Raji (cell line): ENCODE data around the gene ACTL10.

ENCODE experiments used
- POLR2A ChIP-seq: IDR thresholded peaks from 2 replicates; pipeline ENCODE4 v1.6.1; 2011; ENCODE audit warnings: low read depth, low read length, control low read depth; ENCODE audit not compliant: insufficient read depth

Gene ACTL10

DNA sequence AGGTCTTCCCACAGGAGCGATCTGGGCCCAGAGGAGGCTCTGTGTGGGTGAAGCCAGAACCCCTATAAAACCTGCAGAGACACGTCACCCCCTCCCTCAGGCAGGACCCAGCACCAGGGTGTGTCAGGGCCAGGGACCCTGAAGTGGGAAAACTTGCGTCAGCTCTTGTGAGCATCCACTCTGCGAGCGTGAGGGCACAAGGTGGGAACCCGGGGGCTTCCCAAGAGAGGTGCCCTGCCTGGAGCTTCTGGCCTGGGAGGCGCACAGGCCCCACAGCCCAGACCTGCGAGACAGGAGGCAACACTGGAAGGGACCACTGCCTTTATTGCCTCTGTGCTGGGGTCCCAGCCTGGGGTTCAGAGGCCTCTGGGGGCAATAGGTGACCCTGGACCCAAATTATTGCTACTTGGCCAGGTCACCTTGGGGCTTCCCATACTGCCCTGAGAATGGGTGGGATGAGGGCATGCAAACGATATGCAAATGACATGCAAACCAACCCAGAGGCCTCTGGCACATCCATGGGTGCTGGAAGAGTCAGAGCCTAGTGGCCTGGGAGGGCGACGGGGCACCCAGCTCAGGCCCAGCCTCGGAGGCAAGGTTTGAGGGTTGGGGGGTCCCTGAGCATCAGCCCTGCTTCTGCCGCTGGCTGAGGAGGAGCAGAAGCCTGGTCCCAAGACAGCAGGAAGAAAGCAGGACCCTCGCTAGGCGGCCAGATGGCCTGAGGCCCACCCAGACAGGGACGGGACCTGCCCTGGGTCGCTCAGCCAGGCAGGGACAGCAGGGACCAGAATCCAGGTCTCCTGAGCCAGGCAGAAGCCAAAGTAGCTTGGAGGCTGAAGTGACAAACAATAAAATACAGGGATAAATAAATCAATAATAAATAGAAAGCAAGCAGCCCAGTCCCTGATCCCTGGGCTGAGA is 9.7 kb upstream of the ACTL10 start:
- no peak for TF ChIP-seq POLR2A

DNA sequence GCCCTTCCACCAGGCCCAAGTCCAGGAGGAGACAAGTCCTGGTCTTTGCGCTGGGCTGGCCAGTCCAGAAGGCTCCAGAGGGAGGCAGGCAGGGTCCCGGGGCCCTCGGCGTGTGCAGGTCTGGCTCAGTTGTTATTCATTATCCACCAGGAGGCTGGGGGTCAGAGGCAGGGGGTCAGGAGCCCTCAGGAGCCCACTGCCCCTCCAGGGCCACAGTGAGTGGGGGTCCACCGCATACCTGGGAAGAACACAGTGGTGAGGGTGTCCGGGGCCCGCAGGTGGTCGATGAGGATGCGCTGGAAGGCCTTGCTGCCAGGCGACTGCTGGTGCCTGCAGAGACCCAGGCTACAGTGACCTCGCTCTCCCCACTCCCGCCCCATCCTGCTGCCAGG is 9.0 kb upstream of the ACTL10 start:
- no peak for TF ChIP-seq POLR2A

DNA sequence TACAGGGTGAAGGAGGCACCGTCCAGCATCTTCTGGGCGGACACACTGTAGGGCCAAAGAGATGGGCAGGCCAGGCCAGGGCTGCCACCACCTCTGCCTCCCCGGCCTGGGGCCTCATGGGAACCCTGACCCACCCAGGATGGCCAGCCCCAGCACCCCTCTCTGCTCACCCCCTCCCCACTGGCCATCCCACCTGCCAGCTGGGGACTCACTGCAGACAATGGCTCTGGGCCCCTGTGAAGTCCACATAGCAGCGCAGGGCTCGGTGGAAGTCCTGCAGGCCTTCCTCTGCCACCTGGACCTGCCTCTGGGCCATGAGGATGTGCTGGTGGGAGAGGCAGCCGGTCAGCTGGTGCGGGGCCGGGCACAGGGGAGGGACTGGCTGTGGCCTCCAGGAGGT is 8.2 kb upstream of the ACTL10 start:
- no peak for TF ChIP-seq POLR2A

DNA sequence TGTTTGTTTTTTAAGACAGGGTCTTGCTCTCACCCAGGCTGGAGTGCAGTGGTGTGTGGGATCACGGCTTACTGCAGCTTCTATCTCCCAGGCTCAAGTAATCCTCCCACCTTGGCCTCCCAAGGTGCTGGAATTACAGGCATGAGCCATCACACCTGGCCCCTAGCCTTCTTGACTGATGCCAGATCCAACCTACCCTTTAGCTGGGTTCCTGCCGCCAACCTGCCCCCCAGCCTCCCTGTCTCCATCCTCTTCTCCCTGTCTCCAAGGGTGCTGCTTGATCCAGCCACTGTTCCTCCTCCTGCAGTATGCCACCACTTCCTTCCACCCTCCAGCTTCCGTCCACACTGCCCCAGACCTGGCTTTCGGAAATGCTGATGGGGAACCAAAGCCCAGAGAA is 7.8 kb upstream of the ACTL10 start:
- TF ChIP-seq POLR2A, result no peak

DNA sequence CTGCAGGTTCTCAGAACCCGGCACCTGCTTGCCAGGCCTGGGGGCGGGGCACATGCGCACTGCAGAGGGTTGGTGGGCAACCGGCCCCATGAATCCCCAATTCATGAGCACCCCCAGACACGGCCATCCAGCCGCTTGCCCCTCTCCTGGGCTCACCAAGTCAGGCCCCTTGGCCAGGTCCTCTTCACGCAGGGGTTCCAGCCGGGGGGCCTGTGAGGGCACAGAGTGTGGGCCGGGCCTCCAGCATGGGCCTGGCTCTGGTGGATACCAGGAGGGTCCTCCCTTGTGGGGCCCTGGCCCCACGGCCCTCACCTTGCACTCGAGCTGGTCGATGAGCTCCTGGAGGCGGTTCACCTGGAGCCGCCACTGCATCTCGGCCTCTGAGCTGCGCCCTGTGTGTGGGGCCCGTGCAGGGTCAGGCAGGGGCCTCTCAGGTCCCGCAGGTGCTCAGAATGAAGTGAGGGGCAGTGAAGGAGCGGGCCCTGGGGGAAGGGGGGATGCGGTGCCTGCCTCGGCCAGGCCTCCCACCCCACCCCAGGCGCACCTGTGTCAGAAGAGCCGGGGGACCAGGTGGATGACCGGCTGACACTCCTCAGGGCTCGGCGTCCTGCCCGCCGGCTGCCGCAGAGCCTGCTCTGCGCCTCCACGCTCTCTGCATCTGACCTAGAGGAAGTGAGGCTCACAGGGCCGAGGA is 7.3 kb upstream of the ACTL10 start:
- no peak for TF ChIP-seq POLR2A

DNA sequence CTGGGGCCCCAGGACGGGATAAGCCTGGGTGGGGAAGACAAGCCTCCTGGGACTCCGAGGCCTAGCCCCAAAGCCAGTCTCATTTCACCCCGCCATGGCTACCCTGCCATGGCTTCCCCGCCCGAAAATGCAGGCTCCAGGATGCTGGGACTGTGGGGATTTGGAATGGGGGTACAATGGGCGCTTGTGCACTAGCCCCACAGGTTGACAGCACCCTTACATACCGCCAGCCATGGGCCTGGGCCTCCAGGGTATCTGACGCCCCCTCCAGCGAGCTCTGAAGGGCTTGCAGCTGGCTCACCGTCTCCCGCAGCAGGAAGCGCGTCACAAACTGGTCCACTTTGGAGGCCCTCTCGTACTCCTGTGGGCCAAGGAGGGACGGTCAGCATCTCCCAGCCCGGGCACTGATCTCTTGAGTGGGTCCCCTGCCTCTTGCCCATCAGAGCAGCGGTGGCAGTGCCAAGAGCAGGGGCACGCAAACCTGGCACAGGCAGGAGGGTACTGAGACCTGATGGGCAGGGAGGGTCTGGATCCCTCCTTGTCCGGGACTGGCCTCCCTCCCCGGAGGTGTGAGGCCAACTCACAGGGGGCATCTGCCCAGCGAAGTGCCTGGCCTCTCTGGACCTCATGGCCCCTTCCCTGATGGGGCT is 6.6 kb upstream of the ACTL10 start:
- no peak for TF ChIP-seq POLR2A

DNA sequence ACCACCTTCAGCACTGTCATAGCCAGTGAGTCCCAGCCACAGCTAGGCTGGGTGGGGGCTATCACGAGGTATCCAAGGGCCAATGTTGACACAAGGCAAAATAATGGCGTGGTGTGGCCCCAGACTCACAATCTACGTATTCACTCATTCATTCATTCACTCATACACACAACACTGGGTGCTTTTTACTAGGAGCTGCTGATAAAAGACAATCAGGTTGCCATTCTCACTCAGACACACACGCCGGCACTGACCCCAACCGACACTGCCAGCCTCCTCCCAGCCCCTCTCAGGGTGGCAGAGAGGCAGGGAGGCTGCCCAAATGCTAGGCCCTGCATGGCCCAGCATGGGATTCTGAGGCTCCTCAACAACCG is 6.1 kb upstream of the ACTL10 start:
- no peak for TF ChIP-seq POLR2A

DNA sequence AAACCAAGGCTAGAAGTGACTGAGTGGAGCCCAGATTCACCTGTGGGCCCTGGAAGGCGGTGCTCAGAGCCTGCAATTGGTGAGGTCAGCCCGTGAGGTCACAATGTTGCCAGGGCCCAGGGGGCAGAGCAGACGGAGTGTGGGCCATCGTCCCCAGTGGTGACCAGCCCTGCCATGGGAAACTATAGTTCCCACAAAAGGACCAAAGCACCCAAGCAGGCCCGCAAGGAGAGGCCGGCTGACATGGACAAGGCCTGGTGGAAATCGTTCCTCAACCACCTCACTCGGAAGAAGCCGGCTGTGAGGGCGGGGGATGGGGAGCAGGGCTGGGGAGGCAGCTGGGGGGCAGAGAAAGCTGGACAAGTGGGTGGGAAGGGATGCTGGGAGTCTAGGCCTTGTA is 4.6 kb upstream of the ACTL10 start, which contains the start of gene C20orf144:
Gene C20orf144, plus strand, starts transcription at position 156 of the 400 bp plus-strand sequence. Its CDS starts 19 bp downstream, at position 175.
- no peak for TF ChIP-seq POLR2A

DNA sequence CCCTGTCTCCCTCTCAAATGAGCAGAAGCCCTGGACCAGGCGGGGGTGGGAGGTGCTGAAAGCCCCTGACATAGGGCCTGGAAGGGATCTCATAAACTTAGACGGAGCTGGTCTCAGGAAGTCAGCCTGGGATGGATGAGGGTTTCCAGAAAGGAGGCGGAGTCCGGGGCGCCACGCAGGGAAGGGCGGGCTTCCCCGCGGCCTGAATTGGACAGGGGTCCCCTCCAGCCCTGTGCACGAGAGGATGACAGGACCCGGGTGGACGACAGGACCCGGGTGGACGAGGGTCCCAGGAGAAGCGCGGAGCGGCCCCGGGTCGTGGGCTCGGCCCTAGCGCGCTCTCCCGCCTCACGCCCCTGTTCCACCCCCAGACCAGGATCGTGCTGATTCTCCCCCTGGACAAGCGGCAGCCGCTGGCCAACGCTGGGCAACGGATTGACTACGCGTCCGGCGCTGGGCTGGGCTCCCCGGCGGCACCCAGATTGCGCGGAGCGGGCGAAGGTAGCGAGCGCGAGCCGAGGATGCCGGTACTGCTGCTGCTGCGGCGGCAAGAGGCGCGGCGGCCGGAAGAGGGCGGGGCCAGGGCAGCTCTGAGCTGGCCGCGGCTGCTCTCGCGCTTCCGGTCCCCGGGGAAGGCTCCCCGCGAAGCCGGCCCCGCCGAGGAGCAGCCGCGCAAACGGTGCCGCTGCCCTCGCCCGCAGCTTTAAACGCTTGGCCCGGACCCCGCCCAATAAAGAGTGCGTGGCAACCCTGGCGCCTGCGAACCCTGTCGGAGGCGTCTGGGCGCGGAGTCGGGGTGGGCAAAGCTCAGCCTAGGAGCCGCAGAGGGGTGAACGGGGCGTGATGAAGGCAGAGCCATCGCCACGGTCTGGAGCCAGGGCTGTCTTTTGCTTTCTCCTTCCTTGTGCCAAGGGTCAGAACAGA is 3.3 kb upstream of the ACTL10 start:
- TF ChIP-seq POLR2A, result peak; percentile 86

DNA sequence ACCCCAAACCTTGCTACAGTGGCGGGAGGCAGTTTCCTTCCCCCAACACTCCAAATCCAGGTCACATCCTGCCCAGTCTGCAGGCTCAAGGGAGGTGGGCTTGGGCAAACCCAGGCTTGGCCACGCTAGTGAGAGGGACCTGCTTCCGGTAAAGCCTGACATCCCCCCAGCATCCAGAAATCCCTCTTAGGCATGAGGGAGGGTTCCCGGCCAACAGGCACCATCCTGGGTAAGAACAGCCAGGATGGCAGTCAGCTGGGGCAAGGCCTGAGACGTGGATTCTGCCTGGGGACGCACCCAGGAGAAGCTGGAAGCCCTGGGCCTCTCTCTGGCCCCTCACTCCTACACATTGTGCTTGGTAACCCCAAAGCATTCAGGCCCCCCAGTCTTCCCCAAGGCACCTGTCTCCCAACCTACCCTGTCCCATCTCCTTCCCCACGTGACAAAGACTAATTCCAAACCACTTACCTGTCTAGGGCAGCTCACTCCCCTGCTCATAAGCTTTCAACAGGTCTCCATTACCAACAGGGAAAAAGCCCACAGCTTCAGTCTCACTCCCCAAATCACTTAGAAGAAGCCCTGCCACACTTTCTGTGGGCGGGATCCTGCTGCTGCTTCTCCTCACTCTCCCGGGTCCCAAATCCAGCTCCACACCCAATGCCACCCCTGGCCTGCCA is 2.5 kb upstream of the ACTL10 start:
- TF ChIP-seq POLR2A, result no peak

DNA sequence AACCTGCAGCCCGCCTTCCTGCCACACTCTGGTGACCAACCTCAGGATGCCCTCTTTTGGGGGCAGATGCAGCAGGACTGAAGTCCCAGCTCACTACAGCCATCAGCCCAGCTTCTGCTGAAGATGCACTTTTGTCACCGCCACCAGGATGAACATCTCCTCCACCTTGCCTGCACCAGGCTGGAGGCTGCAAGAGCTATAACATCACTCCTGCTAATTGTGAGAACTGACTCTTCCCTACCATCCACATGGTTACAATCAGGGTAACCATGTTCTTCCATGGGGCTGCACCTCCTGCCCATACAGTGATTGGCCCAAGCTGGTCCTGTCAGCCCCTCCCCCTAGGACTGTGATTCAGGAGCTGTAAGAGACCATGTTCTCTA is 2.0 kb upstream of the ACTL10 start:
- TF ChIP-seq POLR2A, result no peak

DNA sequence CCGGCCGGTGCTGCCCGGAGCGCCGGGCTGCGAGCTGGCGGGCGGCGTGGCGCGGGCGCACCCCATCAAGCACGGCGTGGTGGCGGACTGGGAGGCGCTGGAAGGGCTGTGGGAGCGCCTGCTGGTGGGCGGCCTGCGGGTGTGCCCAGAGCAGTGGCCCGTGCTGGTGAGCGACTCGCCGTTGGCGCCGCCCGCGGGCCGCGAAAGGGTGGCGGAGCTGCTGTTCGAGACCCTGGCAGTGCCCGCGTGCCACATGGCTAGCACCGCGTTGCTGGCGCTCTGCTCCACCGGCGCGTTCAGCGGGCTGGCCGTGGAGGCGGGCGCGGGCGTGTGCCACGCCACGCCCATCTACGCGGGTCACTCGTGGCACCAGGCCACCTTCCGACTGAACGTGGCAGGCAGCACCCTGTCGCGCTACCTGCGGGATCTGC is 517 bp downstream of the ACTL10 start:
- TF ChIP-seq POLR2A, result no peak

DNA sequence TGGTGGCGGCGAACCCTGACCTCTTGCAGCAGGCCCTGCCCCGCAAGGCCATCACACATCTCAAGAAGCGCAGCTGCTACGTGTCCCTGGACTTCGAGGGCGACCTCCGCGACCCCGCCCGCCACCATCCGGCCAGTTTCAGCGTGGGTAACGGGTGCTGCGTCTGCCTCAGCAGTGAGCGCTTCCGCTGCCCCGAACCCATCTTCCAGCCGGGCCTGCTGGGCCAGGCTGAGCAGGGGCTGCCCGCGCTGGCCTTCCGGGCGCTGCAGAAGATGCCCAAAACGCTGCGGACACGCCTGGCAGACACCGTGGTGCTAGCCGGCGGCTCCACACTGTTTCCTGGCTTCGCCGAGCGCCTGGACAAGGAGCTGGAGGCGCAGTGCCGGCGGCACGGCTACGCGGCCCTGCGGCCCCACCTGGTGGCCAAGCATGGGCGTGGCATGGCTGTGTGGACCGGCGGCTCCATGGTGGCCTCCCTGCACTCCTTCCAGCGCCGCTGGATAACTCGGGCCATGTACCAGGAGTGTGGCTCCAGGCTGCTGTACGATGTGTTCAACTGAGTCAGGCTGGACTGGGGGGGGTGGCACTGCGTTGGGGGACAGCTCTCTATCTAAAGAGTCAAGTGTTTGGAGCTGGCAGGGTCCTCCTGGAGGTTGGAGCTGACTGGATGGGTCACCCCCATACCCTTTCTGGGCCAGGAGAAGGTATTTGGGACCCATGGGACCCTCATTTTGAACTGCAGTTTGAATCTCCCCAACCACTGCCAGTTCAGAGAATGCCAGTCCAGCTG is 1.1 kb downstream of the ACTL10 start:
- TF ChIP-seq POLR2A, result peak; percentile 57; the same call in 1 of the 2 replicates
